HL-60 (cell line): ENCODE measurements around the gene RNF130.

ENCODE experiments used
- GABPA ChIP-seq: IDR thresholded peaks from 2 replicates; pipeline ENCODE4 v1.6.1; 2012; ENCODE audit warnings: low read depth
- POLR2AphosphoS5 ChIP-seq: IDR thresholded peaks from 2 replicates; pipeline ENCODE4 v1.6.1; 2012; ENCODE audit warnings: low read depth
- SPI1 ChIP-seq: IDR thresholded peaks from 2 replicates; pipeline ENCODE4 v1.6.1; 2012; ENCODE audit warnings: low read depth, mild to moderate bottlenecking, borderline replicate concordance
- TF ChIP-seq, protein P1 (sequence below): IDR thresholded peaks from one replicate; pipeline ENCODE4 v1.5.1; 2011; ENCODE audit warnings: low read length, control low read depth, inconsistent platforms; ENCODE audit not compliant: insufficient read depth
- TF ChIP-seq, protein P2 (sequence below): IDR thresholded peaks from 2 replicates; pipeline ENCODE4 v1.6.1; 2012; ENCODE audit warnings: low read depth; ENCODE audit not compliant: insufficient replicate concordance

DNA sequence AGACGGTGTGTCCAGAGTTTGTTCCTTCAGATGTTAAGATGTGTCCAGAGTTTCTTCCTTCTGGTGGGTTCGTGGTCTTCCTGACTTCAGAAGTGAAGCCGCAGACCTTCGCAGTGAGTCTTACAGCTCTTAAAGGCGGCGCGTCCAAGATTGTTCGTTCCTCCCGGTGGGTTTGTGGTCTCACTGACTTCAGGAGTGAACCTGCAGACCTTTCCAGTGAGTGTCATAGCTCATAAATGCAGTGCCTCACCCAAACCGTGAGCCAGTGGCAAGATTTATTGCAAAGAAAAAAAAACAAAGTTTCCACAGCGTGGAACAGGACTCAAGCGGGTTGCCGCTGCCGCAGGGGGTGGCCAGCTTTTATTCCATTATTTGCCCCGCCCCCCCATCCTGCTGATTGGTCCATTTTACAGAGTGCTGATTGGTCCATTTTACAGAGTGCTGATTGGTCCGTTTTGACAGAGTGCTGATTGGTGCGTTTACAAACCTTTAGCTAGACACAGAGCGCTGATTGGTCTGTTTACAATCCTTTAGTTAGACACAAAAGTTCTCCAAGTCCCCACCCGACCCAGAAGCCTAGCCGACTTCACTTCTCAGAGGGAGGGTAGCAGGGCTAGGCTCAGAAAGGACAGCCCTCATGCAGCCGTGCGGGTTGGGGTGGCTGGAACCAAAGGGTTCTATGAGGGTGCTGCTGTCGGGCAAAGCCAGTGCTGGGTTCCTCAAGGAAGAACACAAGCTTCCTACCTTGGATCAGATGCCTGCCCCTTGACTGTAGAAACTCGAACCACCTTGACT is 9.1 kb upstream of the RNF130 start:
- TF ChIP-seq, protein P1, sequence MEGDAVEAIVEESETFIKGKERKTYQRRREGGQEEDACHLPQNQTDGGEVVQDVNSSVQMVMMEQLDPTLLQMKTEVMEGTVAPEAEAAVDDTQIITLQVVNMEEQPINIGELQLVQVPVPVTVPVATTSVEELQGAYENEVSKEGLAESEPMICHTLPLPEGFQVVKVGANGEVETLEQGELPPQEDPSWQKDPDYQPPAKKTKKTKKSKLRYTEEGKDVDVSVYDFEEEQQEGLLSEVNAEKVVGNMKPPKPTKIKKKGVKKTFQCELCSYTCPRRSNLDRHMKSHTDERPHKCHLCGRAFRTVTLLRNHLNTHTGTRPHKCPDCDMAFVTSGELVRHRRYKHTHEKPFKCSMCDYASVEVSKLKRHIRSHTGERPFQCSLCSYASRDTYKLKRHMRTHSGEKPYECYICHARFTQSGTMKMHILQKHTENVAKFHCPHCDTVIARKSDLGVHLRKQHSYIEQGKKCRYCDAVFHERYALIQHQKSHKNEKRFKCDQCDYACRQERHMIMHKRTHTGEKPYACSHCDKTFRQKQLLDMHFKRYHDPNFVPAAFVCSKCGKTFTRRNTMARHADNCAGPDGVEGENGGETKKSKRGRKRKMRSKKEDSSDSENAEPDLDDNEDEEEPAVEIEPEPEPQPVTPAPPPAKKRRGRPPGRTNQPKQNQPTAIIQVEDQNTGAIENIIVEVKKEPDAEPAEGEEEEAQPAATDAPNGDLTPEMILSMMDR = no peak
- TF ChIP-seq POLR2AphosphoS5 (no peak), SPI1 (no peak), GABPA (no peak)
- TF ChIP-seq, protein P2, sequence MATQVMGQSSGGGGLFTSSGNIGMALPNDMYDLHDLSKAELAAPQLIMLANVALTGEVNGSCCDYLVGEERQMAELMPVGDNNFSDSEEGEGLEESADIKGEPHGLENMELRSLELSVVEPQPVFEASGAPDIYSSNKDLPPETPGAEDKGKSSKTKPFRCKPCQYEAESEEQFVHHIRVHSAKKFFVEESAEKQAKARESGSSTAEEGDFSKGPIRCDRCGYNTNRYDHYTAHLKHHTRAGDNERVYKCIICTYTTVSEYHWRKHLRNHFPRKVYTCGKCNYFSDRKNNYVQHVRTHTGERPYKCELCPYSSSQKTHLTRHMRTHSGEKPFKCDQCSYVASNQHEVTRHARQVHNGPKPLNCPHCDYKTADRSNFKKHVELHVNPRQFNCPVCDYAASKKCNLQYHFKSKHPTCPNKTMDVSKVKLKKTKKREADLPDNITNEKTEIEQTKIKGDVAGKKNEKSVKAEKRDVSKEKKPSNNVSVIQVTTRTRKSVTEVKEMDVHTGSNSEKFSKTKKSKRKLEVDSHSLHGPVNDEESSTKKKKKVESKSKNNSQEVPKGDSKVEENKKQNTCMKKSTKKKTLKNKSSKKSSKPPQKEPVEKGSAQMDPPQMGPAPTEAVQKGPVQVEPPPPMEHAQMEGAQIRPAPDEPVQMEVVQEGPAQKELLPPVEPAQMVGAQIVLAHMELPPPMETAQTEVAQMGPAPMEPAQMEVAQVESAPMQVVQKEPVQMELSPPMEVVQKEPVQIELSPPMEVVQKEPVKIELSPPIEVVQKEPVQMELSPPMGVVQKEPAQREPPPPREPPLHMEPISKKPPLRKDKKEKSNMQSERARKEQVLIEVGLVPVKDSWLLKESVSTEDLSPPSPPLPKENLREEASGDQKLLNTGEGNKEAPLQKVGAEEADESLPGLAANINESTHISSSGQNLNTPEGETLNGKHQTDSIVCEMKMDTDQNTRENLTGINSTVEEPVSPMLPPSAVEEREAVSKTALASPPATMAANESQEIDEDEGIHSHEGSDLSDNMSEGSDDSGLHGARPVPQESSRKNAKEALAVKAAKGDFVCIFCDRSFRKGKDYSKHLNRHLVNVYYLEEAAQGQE = no peak
